Natural killer cell (primary cell): ENCODE measurements around the gene ANXA3. TPM values are rescaled to one million over a fixed set of nuclear protein-coding genes. Genes with fewer than 3 reads are reported as not detected.
A peak's percentile ranks its signal among the peaks of the same experiment; 100 is the strongest.

ENCODE experiments used
- ATAC-seq, 3 donors: fragments of 150-1000 bp in 2 of 3; fragments of 200-7000 bp in 1 of 3; cut with Tn5 transposase; 1 replicate in 1 of 3; 2 replicates in 2 of 3; pipeline ENCODE4 v1.10.0; 2021; ENCODE audit warnings: mild to moderate bottlenecking in 2 of 3, moderate library complexity in 2 of 3
- DNase-seq, 2 donors: peaks; one replicate each; pipeline versions ENCODE4 v3.0.0 to v3.0.0-alpha.2; 2013 to 2021; ENCODE audit warnings: mixed read lengths in 1 of 2
- H3K27ac ChIP-seq: one replicate; pipeline ENCODE4 v1.5.1; 2013; ENCODE audit warnings: mild to moderate bottlenecking, low read length
- H3K27me3 ChIP-seq: one replicate; pipeline ENCODE4 v1.6.1; 2013; ENCODE audit warnings: low read length; ENCODE audit not compliant: control insufficient read depth, insufficient read depth
- H3K36me3 ChIP-seq: one replicate; pipeline ENCODE4 v1.6.1; 2013; ENCODE audit warnings: low read length; ENCODE audit not compliant: control insufficient read depth, insufficient read depth
- H3K4me1 ChIP-seq: one replicate; pipeline ENCODE4 v1.6.1; 2013; ENCODE audit warnings: low read length; ENCODE audit not compliant: control insufficient read depth, insufficient read depth
- H3K4me3 ChIP-seq: one replicate; pipeline ENCODE4 v1.5.1; 2013; ENCODE audit warnings: low read length
- H3K9me3 ChIP-seq: one replicate; pipeline ENCODE4 v1.6.1; 2013; ENCODE audit warnings: low read length; ENCODE audit not compliant: control insufficient read depth, insufficient read depth
- H3K27ac Mint-ChIP-seq, 2 donors: one replicate each; pipeline ENCODE4 v1.8.0; 2022; ENCODE audit warnings: mild to moderate bottlenecking in 2 of 2, mixed read lengths in 2 of 2, moderate library complexity in 1 of 2
- H3K27me3 Mint-ChIP-seq, 2 donors: one replicate each; pipeline ENCODE4 v1.8.0; 2022; ENCODE audit warnings: low read depth in 2 of 2, mixed read lengths in 2 of 2
- H3K36me3 Mint-ChIP-seq: one replicate; pipeline ENCODE4 v1.8.0; 2022; ENCODE audit warnings: mixed read lengths
- H3K4me1 Mint-ChIP-seq, 2 donors: one replicate each; pipeline ENCODE4 v1.8.0; 2022; ENCODE audit warnings: mixed read lengths in 2 of 2
- H3K4me3 Mint-ChIP-seq: one replicate; pipeline ENCODE4 v1.8.0; 2022; ENCODE audit warnings: mild to moderate bottlenecking, moderate library complexity, mixed read lengths
- H3K9me3 Mint-ChIP-seq, 2 donors: one replicate each; pipeline ENCODE4 v1.8.0; 2022; ENCODE audit warnings: mixed read lengths in 2 of 2
- CTCF ChIP-seq: fragments of 200-600 bp; IDR thresholded peaks from one replicate; pipeline ENCODE4 v1.8.0; 2022; ENCODE audit warnings: antibody characterized with exemption
- WGBS: methylation state at CpG from one replicate; pipeline ENCODE4 v1.1.7; 2013; ENCODE audit warnings: missing lambda C conversion rate; ENCODE audit not compliant: insufficient coverage; 5-methylcytosine and 5-hydroxymethylcytosine counted together
- intact Hi-C: fragments of 100-400 bp; cut with micrococcal nuclease; formaldehyde crosslinking; loops from one replicate; pipeline ENCODE4 v1.14.2; 2022
- total RNA-seq, 4 donors: library from RNA; stranded (reverse); fragments of 120-200 nt in 1 of 4; gene quantifications; one replicate each; pipeline versions ENCODE4 v1.2.3 to v1.2.4, GENCODE V29; 2013 to 2022

ANXA3 gene
- total RNA-seq, 3 donors from 2014 or later (not counting 1 experiment from before 2014, with no cell fraction given): 1.1 to 1.2 TPM; not detected in 1

GRCh38 chr4:78644063-78644691 is 92.6 kb downstream of the ANXA3 start:
- no peaks in the 10 kb centered on the region for H3K27me3 ChIP-seq
- DNase-seq (no peak), ATAC-seq (no peak)
- intact Hi-C loops: loop anchor here (10.0 kb wide), 1 partner anchor 221 kb away; no protein-coding TSS in a partner anchor
- no peak overlapping the region for H3K27ac ChIP-seq
- Mint-ChIP-seq H3K27ac (no peak overlapping the region), H3K4me1 (no peaks in the 10 kb centered on the region), H3K9me3 (no peaks in the 10 kb centered on the region), H3K4me3 (no peak overlapping the region), H3K27me3 (peaks cover 0 to 2% of the 10 kb centered on the region in 2 donors), H3K36me3 (no peaks in the 10 kb centered on the region)
- H3K4me1 ChIP-seq: peaks cover 4% of the 10 kb centered on the region
- H3K36me3 ChIP-seq: no peaks in the 10 kb centered on the region
- H3K9me3 ChIP-seq: no peaks in the 10 kb centered on the region
- TF ChIP-seq CTCF: no peak
- H3K4me3 ChIP-seq: no peak overlapping the region

- Histone ChIP-seq H3K36me3 (no peaks in the 10 kb centered on the region), H3K4me3 (no peak overlapping the region), H3K9me3 (no peaks in the 10 kb centered on the region), H3K4me1 (peaks cover 4% of the 10 kb centered on the region), H3K27me3 (no peaks in the 10 kb centered on the region), H3K27ac (no peak overlapping the region)
- no peak overlapping the region for H3K4me3 Mint-ChIP-seq
- H3K27me3 Mint-ChIP-seq: peaks cover 0 to 2% of the 10 kb centered on the region in 2 donors
- peak in 1 of 2 donors; percentile 70 for DNase-seq
- no peaks in the 10 kb centered on the region for H3K9me3 Mint-ChIP-seq
- H3K36me3 Mint-ChIP-seq: no peaks in the 10 kb centered on the region
- H3K27ac Mint-ChIP-seq: no peak overlapping the region
- peak; percentile 78 to 88 (median 87) for ATAC-seq
- H3K4me1 Mint-ChIP-seq: no peaks in the 10 kb centered on the region
- TF ChIP-seq CTCF: peak; percentile 70
- intact Hi-C loops: loop anchor here (10.0 kb wide), 1 partner anchor 220 kb away; no protein-coding TSS in a partner anchor
- 8% methylated on average over 3 of the region's 4 CpGs for WGBS
These were observed 93.3 kb downstream of the ANXA3 start for GRCh38 chr4:78644744-78645330.

- no peaks in the 10 kb centered on the region for H3K36me3 ChIP-seq
- peaks cover 4% of the 10 kb centered on the region for H3K4me1 ChIP-seq
- ATAC-seq: peak in 1 of 3 donors; percentile 48
- H3K27ac ChIP-seq: no peak overlapping the region
- Mint-ChIP-seq H3K36me3 (no peaks in the 10 kb centered on the region), H3K4me3 (no peak overlapping the region), H3K27me3 (peaks cover 0 to 9% of the 10 kb centered on the region in 2 donors), H3K27ac (no peak overlapping the region), H3K9me3 (no peaks in the 10 kb centered on the region), H3K4me1 (no peaks in the 10 kb centered on the region)
- WGBS: 61% methylated on average over 10 of the region's 10 CpGs
- intact Hi-C loops: loop anchor here (10.0 kb wide), 1 partner anchor 219 kb away; no protein-coding TSS in a partner anchor
- H3K27me3 ChIP-seq: no peaks in the 10 kb centered on the region
- no peak for TF ChIP-seq CTCF
- no peak overlapping the region for H3K4me3 ChIP-seq
- DNase-seq: no peak
- no peaks in the 10 kb centered on the region for H3K9me3 ChIP-seq
These were observed 94.5 kb downstream of the ANXA3 start for GRCh38 chr4:78645853-78646757.
